C4-2B (cell line): ENCODE results near the gene FDXR.

Experiments
- CTCF ChIP-seq: fragments of 450-650 bp; conservative IDR thresholded peaks from 2 replicates; pipeline ENCODE4 v1.5.1; 2017; ENCODE audit warnings: mild to moderate bottlenecking
- ZFX ChIP-seq: fragments of 450-650 bp; IDR thresholded peaks from 2 replicates; pipeline ENCODE4 v1.6.1; 2017

GRCh38 chr17:74898376-74898946, 25.7 kb upstream of the FDXR start:
- TF ChIP-seq CTCF (no peak), ZFX (no peak)
